GM12878 (cell line): ENCODE measurements around the gene LRRC15.

Experiments
- CHD1 ChIP-seq: IDR thresholded peaks from 2 replicates; pipeline ENCODE4 v1.6.1; 2012; ENCODE audit warnings: low read depth, low read length, improper control_type of control experiment
- CHD2 ChIP-seq: IDR thresholded peaks from 2 replicates; pipeline ENCODE4 v1.6.1; 2011; ENCODE audit warnings: low read depth, low read length, improper control_type of control experiment, borderline replicate concordance
- CTCF ChIP-seq, 3 experiments: IDR thresholded peaks in 2 of 3; conservative IDR thresholded peaks in 1 of 3; 2 replicates each; pipeline ENCODE4 v1.5.1; 2011; ENCODE audit warnings: low read depth in 3 of 3, low read length in 3 of 3, mild to moderate bottlenecking in 3 of 3, control low read depth in 2 of 3, moderate library complexity in 2 of 3, inconsistent platforms in 1 of 3, mixed read lengths in 1 of 3; ENCODE audit not compliant: control insufficient read depth in 2 of 3, insufficient read depth in 1 of 3; ENCODE audit errors: extremely low read depth in 1 of 3
- EZH2 ChIP-seq: IDR thresholded peaks from 2 replicates; pipeline ENCODE4 v1.6.1; 2012; ENCODE audit warnings: low read depth, mild to moderate bottlenecking, control low read depth, inconsistent platforms, low read length, borderline replicate concordance; ENCODE audit not compliant: control insufficient read depth
- FOXM1 ChIP-seq: IDR thresholded peaks from 2 replicates; pipeline ENCODE4 v1.6.1; 2012; ENCODE audit warnings: low read depth, mild to moderate bottlenecking, inconsistent platforms, low read length, moderate library complexity
- NR2C2 ChIP-seq: IDR thresholded peaks from 2 replicates; pipeline ENCODE4 v1.6.1; 2011; ENCODE audit warnings: borderline replicate concordance, low read depth; ENCODE audit not compliant: control insufficient read depth, insufficient read length

- TF ChIP-seq FOXM1, result no peak
- TF ChIP-seq CHD2, result no peak
- TF ChIP-seq CTCF (IDR thresholded peaks at IDR 0.05 in 2 of 3, conservative IDR thresholded peaks at IDR 0.05 in 1 of 3; ENCODE audit: control insufficient read depth in 2 of 3, extremely low read depth in 1 of 3, insufficient read depth in 1 of 3, low read depth in 3 of 3, low read length in 3 of 3), result no peak
- no peak for TF ChIP-seq CHD1
- TF ChIP-seq EZH2, result no peak
- TF ChIP-seq NR2C2, result no peak
These were observed 42.1 kb downstream of the LRRC15 start for GRCh38 chr3:194327218-194328052.
